Osteoblast (primary cell): ENCODE results near the gene HTRA3. TPM values are rescaled to one million over a fixed set of nuclear protein-coding genes. Genes with fewer than 3 reads are reported as not detected.

Experiments used
- DNase-seq: peaks from one replicate; pipeline ENCODE4 v3.0.0; 2011; ENCODE audit warnings: low spot score, mixed read lengths; ENCODE audit not compliant: insufficient read length; ENCODE audit errors: missing footprints
- H2AFZ ChIP-seq: 2 replicates; pipeline ENCODE4 v1.6.0; 2011; ENCODE audit warnings: mild to moderate bottlenecking, low read length
- H3K27ac ChIP-seq: 2 replicates; pipeline ENCODE4 v1.5.1; 2011; ENCODE audit warnings: mild to moderate bottlenecking, low read depth, low read length, moderate library complexity
- H3K27me3 ChIP-seq: 2 replicates; pipeline ENCODE4 v1.6.0; 2012; ENCODE audit warnings: mild to moderate bottlenecking, control low read depth, inconsistent platforms, low read length, moderate library complexity; ENCODE audit not compliant: insufficient read depth
- H3K36me3 ChIP-seq: 2 replicates; pipeline ENCODE4 v1.5.1; 2011; ENCODE audit warnings: mild to moderate bottlenecking, low read length, control low read depth, moderate library complexity; ENCODE audit not compliant: insufficient read depth
- H3K4me1 ChIP-seq: 2 replicates; pipeline ENCODE4 v1.5.1; 2011; ENCODE audit warnings: mild to moderate bottlenecking, low read length, control low read depth, moderate library complexity; ENCODE audit not compliant: insufficient read depth
- H3K4me2 ChIP-seq: 2 replicates; pipeline ENCODE4 v1.6.0; 2011; ENCODE audit warnings: mild to moderate bottlenecking, low read length; ENCODE audit not compliant: insufficient read depth
- H3K4me3 ChIP-seq: fragments of 200-600 bp; sonication (generic); 3 replicates; pipeline ENCODE4 v1.5.1; 2012; ENCODE audit warnings: mild to moderate bottlenecking, low read length, inconsistent platforms; ENCODE audit not compliant: insufficient read depth
- H3K79me2 ChIP-seq: 2 replicates; pipeline ENCODE4 v1.6.0; 2012; ENCODE audit warnings: mild to moderate bottlenecking, low read length, control low read depth, inconsistent platforms; ENCODE audit not compliant: insufficient read depth
- H3K9me3 ChIP-seq: 2 replicates; pipeline ENCODE4 v1.5.1; 2011; ENCODE audit warnings: low read depth, low read length, control low read depth
- H4K20me1 ChIP-seq: 2 replicates; pipeline ENCODE4 v1.6.0; 2012; ENCODE audit warnings: mild to moderate bottlenecking, low read length, control low read depth; ENCODE audit not compliant: insufficient read depth
- total RNA-seq: library from RNA; depleted of rRNA; stranded (reverse); fragments of >200 nt; gene quantifications from 2 replicates; pipeline ENCODE4 v1.2.3, GENCODE V29; 2012
- TF ChIP-seq, protein P1 (sequence below): IDR thresholded peaks from 2 replicates; pipeline ENCODE4 v1.5.1; 2011; ENCODE audit warnings: mild to moderate bottlenecking, low read depth, low read length, moderate library complexity; ENCODE audit errors: extremely low read depth

The HTRA3 gene
- total RNA-seq, 1 donor = 4.0 TPM

DNA sequence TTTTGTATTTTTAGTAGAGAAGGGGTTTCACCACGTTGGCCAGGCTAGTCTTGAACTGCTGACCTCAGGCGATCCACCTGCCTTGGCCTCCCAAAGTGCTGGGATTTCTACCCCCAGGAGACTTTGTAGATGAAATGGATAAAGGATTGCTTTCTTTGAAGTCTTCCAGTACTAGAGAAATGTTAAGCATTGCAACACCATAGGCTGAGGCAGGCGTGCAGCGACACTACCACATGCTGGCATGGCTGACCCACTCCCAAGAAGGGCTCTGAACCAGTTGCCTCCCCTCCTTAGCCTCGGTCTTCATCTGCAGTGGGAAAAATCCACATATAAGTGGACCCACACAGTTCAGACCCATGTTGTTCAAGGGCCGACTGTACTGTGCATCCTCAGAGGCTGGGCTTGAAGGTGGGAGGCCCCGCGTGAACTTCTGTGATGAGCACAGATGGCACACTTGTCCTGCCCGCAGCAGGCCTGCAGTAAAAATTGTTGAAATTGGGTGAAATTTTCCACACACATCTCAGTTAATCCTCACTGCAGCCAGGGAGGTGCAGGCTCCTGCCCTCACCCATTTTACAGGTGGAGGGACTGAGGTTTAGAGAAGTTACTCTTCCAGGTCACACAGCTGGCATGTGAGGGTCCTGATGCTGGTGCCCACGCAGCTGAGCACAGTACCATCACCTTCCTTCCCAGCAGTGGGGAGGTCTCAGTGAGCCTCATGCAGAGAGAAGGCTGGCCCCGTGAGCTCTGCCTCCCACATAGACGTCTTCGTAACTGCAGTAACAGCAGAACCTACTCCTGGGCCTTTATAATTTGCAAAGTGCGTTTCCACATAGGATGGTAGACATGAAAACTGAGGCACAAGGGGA, 35.5 kb downstream of the HTRA3 start:
- H4K20me1 ChIP-seq = no peaks in the 10 kb centered on the region
- peaks cover 6% of the 10 kb centered on the region for H3K27me3 ChIP-seq
- no peaks in the 10 kb centered on the region for H3K79me2 ChIP-seq
- no peak overlapping the region for H3K4me3 ChIP-seq
- peaks cover 7% of the 10 kb centered on the region for H3K4me1 ChIP-seq
- H3K4me2 ChIP-seq = no peak overlapping the region
- H2AFZ ChIP-seq = no peak overlapping the region
- TF ChIP-seq, protein P1, sequence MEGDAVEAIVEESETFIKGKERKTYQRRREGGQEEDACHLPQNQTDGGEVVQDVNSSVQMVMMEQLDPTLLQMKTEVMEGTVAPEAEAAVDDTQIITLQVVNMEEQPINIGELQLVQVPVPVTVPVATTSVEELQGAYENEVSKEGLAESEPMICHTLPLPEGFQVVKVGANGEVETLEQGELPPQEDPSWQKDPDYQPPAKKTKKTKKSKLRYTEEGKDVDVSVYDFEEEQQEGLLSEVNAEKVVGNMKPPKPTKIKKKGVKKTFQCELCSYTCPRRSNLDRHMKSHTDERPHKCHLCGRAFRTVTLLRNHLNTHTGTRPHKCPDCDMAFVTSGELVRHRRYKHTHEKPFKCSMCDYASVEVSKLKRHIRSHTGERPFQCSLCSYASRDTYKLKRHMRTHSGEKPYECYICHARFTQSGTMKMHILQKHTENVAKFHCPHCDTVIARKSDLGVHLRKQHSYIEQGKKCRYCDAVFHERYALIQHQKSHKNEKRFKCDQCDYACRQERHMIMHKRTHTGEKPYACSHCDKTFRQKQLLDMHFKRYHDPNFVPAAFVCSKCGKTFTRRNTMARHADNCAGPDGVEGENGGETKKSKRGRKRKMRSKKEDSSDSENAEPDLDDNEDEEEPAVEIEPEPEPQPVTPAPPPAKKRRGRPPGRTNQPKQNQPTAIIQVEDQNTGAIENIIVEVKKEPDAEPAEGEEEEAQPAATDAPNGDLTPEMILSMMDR = no peak
- DNase-seq = peak; percentile 58
- H3K9me3 ChIP-seq = no peaks in the 10 kb centered on the region
- no peaks in the 10 kb centered on the region for H3K36me3 ChIP-seq
- H3K27ac ChIP-seq = no peak overlapping the region

DNA sequence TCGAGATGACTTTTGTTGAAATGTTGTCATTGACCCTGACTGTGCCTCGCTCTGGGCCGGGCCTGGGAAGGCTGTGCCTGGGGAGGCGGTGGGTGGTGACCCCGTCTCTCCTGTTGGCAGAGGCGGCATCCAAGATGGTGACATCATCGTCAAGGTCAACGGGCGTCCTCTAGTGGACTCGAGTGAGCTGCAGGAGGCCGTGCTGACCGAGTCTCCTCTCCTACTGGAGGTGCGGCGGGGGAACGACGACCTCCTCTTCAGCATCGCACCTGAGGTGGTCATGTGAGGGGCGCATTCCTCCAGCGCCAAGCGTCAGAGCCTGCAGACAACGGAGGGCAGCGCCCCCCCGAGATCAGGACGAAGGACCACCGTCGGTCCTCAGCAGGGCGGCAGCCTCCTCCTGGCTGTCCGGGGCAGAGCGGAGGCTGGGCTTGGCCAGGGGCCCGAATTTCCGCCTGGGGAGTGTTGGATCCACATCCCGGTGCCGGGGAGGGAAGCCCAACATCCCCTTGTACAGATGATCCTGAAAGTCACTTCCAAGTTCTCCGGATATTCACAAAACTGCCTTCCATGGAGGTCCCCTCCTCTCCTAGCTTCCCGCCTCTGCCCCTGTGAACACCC, 36.4 kb downstream of the HTRA3 start:
- Histone ChIP-seq H3K27me3 (peaks cover 8% of the 10 kb centered on the region), H3K9me3 (no peaks in the 10 kb centered on the region), H2AFZ (no peak overlapping the region), H3K36me3 (no peaks in the 10 kb centered on the region), H4K20me1 (no peaks in the 10 kb centered on the region), H3K4me3 (no peak overlapping the region), H3K4me1 (peaks cover 7% of the 10 kb centered on the region), H3K4me2 (no peak overlapping the region), H3K79me2 (no peaks in the 10 kb centered on the region), H3K27ac (no peak overlapping the region)
- TF ChIP-seq, protein P1 = no peak
- DNase-seq = no peak

DNA sequence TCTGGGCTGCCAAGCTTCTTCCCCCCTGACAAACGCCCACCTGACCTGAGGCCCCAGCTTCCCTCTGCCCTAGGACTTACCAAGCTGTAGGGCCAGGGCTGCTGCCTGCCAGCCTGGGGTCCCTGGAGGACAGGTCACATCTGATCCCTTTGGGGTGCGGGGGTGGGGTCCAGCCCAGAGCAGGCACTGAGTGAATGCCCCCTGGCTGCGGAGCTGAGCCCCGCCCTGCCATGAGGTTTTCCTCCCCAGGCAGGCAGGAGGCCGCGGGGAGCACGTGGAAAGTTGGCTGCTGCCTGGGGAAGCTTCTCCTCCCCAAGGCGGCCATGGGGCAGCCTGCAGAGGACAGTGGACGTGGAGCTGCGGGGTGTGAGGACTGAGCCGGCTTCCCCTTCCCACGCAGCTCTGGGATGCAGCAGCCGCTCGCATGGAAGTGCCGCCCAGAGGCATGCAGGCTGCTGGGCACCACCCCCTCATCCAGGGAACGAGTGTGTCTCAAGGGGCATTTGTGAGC, 37.0 kb downstream of the HTRA3 start:
- Histone ChIP-seq H3K79me2 (no peaks in the 10 kb centered on the region), H3K9me3 (no peaks in the 10 kb centered on the region), H3K4me3 (no peak overlapping the region), H3K27me3 (peaks cover 12% of the 10 kb centered on the region), H3K4me1 (peaks cover 7% of the 10 kb centered on the region), H3K4me2 (no peak overlapping the region), H4K20me1 (no peaks in the 10 kb centered on the region), H3K36me3 (no peaks in the 10 kb centered on the region), H2AFZ (no peak overlapping the region), H3K27ac (no peak overlapping the region)
- DNase-seq = peak; percentile 89
- TF ChIP-seq, protein P1 = no peak

DNA sequence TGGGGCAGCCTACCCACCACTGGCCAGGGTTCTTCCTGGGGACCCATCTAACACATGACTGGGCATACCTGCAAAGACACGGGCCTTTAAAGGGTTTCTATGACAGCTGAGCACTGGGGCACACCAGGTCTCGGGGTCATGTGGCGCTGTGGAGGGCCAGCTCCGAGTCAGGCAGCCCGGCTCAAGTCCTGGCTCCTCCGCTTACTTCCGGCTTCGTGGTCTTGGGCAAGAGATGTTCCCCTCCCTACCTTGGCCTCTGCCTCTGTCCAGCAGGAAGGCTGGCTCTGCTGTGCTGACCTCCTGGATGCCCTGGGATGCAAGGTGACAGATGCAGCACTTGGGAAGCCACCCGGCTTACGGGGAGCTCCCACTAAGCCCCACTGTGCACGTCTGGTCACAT, 37.6 kb downstream of the HTRA3 start:
- Histone ChIP-seq H3K9me3 (no peaks in the 10 kb centered on the region), H3K27ac (no peak overlapping the region), H3K36me3 (no peaks in the 10 kb centered on the region), H3K4me3 (no peak overlapping the region), H3K4me2 (no peak overlapping the region), H3K27me3 (peaks cover 12% of the 10 kb centered on the region), H4K20me1 (no peaks in the 10 kb centered on the region), H2AFZ (no peak overlapping the region), H3K79me2 (no peaks in the 10 kb centered on the region), H3K4me1 (peaks cover 7% of the 10 kb centered on the region)
- peak; percentile 50 for DNase-seq
- TF ChIP-seq, protein P1 = no peak
